ENCODE results near the gene MDK.

- TF ChIP-seq CTCF (IDR thresholded peaks at IDR 0.05; ENCODE audit: low read depth, low read length, missing input control): no peak
- no peak for TF ChIP-seq RAD21 (IDR thresholded peaks at IDR 0.05)
- TF ChIP-seq RXRA (IDR thresholded peaks at IDR 0.05): no peak
- no peak for TF ChIP-seq SP1 (IDR thresholded peaks at IDR 0.05)
- no peak for TF ChIP-seq TAF1 (conservative IDR thresholded peaks at IDR 0.05)
- TF ChIP-seq, protein P1, sequence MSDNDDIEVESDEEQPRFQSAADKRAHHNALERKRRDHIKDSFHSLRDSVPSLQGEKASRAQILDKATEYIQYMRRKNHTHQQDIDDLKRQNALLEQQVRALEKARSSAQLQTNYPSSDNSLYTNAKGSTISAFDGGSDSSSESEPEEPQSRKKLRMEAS (IDR thresholded peaks at IDR 0.05): no peak
- no peak for TF ChIP-seq JUND (IDR thresholded peaks at IDR 0.05)
- TF ChIP-seq REST (IDR thresholded peaks at IDR 0.05): no peak
- TF ChIP-seq GABPA (IDR thresholded peaks at IDR 0.05 in 1 of 2, conservative IDR thresholded peaks at IDR 0.05 in 1 of 2): no peak
- TF ChIP-seq EGR1 (IDR thresholded peaks at IDR 0.05; ENCODE audit: low read depth in 2 of 2): no peak
- TF ChIP-seq ATF3 (IDR thresholded peaks at IDR 0.05): no peak
- no peak for TF ChIP-seq YY1 (IDR thresholded peaks at IDR 0.05)
- TF ChIP-seq, protein P2, sequence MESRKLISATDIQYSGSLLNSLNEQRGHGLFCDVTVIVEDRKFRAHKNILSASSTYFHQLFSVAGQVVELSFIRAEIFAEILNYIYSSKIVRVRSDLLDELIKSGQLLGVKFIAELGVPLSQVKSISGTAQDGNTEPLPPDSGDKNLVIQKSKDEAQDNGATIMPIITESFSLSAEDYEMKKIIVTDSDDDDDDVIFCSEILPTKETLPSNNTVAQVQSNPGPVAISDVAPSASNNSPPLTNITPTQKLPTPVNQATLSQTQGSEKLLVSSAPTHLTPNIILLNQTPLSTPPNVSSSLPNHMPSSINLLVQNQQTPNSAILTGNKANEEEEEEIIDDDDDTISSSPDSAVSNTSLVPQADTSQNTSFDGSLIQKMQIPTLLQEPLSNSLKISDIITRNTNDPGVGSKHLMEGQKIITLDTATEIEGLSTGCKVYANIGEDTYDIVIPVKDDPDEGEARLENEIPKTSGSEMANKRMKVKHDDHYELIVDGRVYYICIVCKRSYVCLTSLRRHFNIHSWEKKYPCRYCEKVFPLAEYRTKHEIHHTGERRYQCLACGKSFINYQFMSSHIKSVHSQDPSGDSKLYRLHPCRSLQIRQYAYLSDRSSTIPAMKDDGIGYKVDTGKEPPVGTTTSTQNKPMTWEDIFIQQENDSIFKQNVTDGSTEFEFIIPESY (IDR thresholded peaks at IDR 0.05): no peak
- no peak for TF ChIP-seq HNF4A (conservative IDR thresholded peaks at IDR 0.05)
These were observed 10.3 kb downstream of the MDK start, which contains the start of gene CHRM4 for GRCh38 chr11:46391578-46392420.
